Osteocyte (in vitro differentiated cells): Measurements from ENCODE around the gene GIT1. TPM values are rescaled to one million over a fixed set of nuclear protein-coding genes. Genes with fewer than 3 reads are reported as not detected.

Source experiments
- DNase-seq: peaks from one replicate; pipeline ENCODE4 v3.0.0; 2021; ENCODE audit warnings: mixed read lengths; ENCODE audit not compliant: unreplicated experiment; ENCODE audit errors: extremely low spot score
- H3K27ac Mint-ChIP-seq: one replicate; pipeline ENCODE4 v1.8.0; 2021; ENCODE audit warnings: mild to moderate bottlenecking, mixed read lengths; ENCODE audit not compliant: unreplicated experiment
- H3K27me3 Mint-ChIP-seq: one replicate; pipeline ENCODE4 v1.8.0; 2021; ENCODE audit warnings: mixed read lengths; ENCODE audit not compliant: unreplicated experiment
- H3K36me3 Mint-ChIP-seq: one replicate; pipeline ENCODE4 v1.8.0; 2021; ENCODE audit warnings: mixed read lengths; ENCODE audit not compliant: unreplicated experiment
- H3K4me1 Mint-ChIP-seq: one replicate; pipeline ENCODE4 v1.8.0; 2021; ENCODE audit warnings: mixed read lengths; ENCODE audit not compliant: unreplicated experiment
- H3K4me3 Mint-ChIP-seq: one replicate; pipeline ENCODE4 v1.8.0; 2021; ENCODE audit warnings: mild to moderate bottlenecking, moderate library complexity, mixed read lengths; ENCODE audit not compliant: unreplicated experiment
- H3K9me3 Mint-ChIP-seq: one replicate; pipeline ENCODE4 v1.8.0; 2021; ENCODE audit warnings: mixed read lengths; ENCODE audit not compliant: unreplicated experiment
- CTCF ChIP-seq: fragments of 200-600 bp; sonication (generic); IDR thresholded peaks from 2 replicates; pipeline ENCODE4 v1.5.0; 2021; ENCODE audit warnings: antibody characterized with exemption, mild to moderate bottlenecking, moderate library complexity
- total RNA-seq: library from RNA; stranded (reverse); gene quantifications from 2 replicates; pipeline ENCODE4 v1.2.1, GENCODE V29; 2021

Gene GIT1
- total RNA-seq, 1 donor from 2014 or later = 50.7 TPM

GRCh38 chr17:29618272-29619065 lies 29.0 kb upstream of the GIT1 start:
- DNase-seq = no peak
- Mint-ChIP-seq H3K27me3 (no peaks in the 10 kb centered on the region), H3K27ac (no peak overlapping the region), H3K4me3 (no peak overlapping the region), H3K4me1 (peaks cover 28% of the 10 kb centered on the region), H3K9me3 (no peaks in the 10 kb centered on the region), H3K36me3 (peaks cover 2% of the 10 kb centered on the region)
- TF ChIP-seq CTCF = peak; percentile 14

- no peak for DNase-seq
- H3K36me3 Mint-ChIP-seq = peaks cover 2% of the 10 kb centered on the region
- H3K4me1 Mint-ChIP-seq = peaks cover 23% of the 10 kb centered on the region
- peak; percentile 73 for TF ChIP-seq CTCF
- H3K4me3 Mint-ChIP-seq = no peak overlapping the region
- H3K27ac Mint-ChIP-seq = no peak overlapping the region
- no peaks in the 10 kb centered on the region for H3K9me3 Mint-ChIP-seq
- H3K27me3 Mint-ChIP-seq = no peaks in the 10 kb centered on the region
These were observed 28.2 kb upstream of the GIT1 start for GRCh38 chr17:29617481-29618271.

- DNase-seq = no peak
- Mint-ChIP-seq H3K27me3 (no peaks in the 10 kb centered on the region), H3K27ac (no peak overlapping the region), H3K9me3 (no peaks in the 10 kb centered on the region), H3K4me3 (no peak overlapping the region), H3K36me3 (peaks cover 2% of the 10 kb centered on the region), H3K4me1 (peaks cover 21% of the 10 kb centered on the region)
- TF ChIP-seq CTCF = peak; percentile 47
These were observed 27.7 kb upstream of the GIT1 start for GRCh38 chr17:29617125-29617480.

- no peak for DNase-seq
- Mint-ChIP-seq H3K27me3 (no peaks in the 10 kb centered on the region), H3K9me3 (no peaks in the 10 kb centered on the region)
These were observed 27.0 kb upstream of the GIT1 start for GRCh38 chr17:29616300-29617048.

More at GRCh38 chr17:29616300-29617048, 27.0 kb upstream of the GIT1 start:
- peaks cover 2% of the 10 kb centered on the region for H3K36me3 Mint-ChIP-seq
- no peak overlapping the region for H3K27ac Mint-ChIP-seq
- peak overlapping the region; percentile 75 for H3K4me3 Mint-ChIP-seq
- H3K4me1 Mint-ChIP-seq = peaks cover 17% of the 10 kb centered on the region
- TF ChIP-seq CTCF = no peak
